IPS-18a (cell line): ENCODE measurements around the gene C13orf46.

Experiments
- H3K27ac ChIP-seq: one replicate; pipeline ENCODE4 v1.5.1; 2013; ENCODE audit warnings: low read length
- H3K27me3 ChIP-seq: one replicate; pipeline ENCODE4 v1.6.1; 2013; ENCODE audit warnings: mild to moderate bottlenecking, low read length; ENCODE audit not compliant: control insufficient read depth, insufficient read depth
- H3K36me3 ChIP-seq: one replicate; pipeline ENCODE4 v1.6.1; 2013; ENCODE audit warnings: low read depth, low read length; ENCODE audit not compliant: control insufficient read depth
- H3K4me1 ChIP-seq: one replicate; pipeline ENCODE4 v1.6.1; 2013; ENCODE audit warnings: low read depth, low read length; ENCODE audit not compliant: control insufficient read depth
- H3K4me3 ChIP-seq: one replicate; pipeline ENCODE4 v1.5.1; 2013; ENCODE audit warnings: low read length
- H3K9ac ChIP-seq: one replicate; pipeline ENCODE4 v1.6.1; 2013; ENCODE audit warnings: mild to moderate bottlenecking, low read length, moderate library complexity
- H3K9me3 ChIP-seq: one replicate; pipeline ENCODE4 v1.6.1; 2013; ENCODE audit warnings: low read depth, low read length; ENCODE audit not compliant: control insufficient read depth

The C13orf46 gene

GRCh38 chr13:113927661-113928581 lies 46.0 kb downstream of the C13orf46 start:
- H3K4me3 ChIP-seq, result no peak overlapping the region
- H3K27me3 ChIP-seq, result no peaks in the 10 kb centered on the region
- no peaks in the 10 kb centered on the region for H3K4me1 ChIP-seq
- H3K27ac ChIP-seq, result no peak overlapping the region
- H3K36me3 ChIP-seq, result no peaks in the 10 kb centered on the region
- H3K9ac ChIP-seq, result no peak overlapping the region
- H3K9me3 ChIP-seq, result no peaks in the 10 kb centered on the region

GRCh38 chr13:113926951-113927660 lies 46.8 kb downstream of the C13orf46 start:
- H3K27me3 ChIP-seq, result no peaks in the 10 kb centered on the region
- no peak overlapping the region for H3K4me3 ChIP-seq
- no peaks in the 10 kb centered on the region for H3K9me3 ChIP-seq
- H3K36me3 ChIP-seq, result no peaks in the 10 kb centered on the region
- no peak overlapping the region for H3K27ac ChIP-seq
- no peaks in the 10 kb centered on the region for H3K4me1 ChIP-seq
- no peak overlapping the region for H3K9ac ChIP-seq

- Histone ChIP-seq H3K9ac (no peak overlapping the region), H3K27me3 (no peaks in the 10 kb centered on the region), H3K36me3 (no peaks in the 10 kb centered on the region), H3K9me3 (peaks cover 3% of the 10 kb centered on the region), H3K4me1 (no peaks in the 10 kb centered on the region), H3K4me3 (no peak overlapping the region), H3K27ac (no peak overlapping the region)
These were observed 47.5 kb downstream of the C13orf46 start for GRCh38 chr13:113926301-113926761.

GRCh38 chr13:113924184-113924901 lies 49.5 kb downstream of the C13orf46 start:
- H3K4me3 ChIP-seq, result no peak overlapping the region
- no peaks in the 10 kb centered on the region for H3K4me1 ChIP-seq
- H3K9ac ChIP-seq, result no peak overlapping the region
- no peaks in the 10 kb centered on the region for H3K27me3 ChIP-seq
- no peak overlapping the region for H3K27ac ChIP-seq
- no peaks in the 10 kb centered on the region for H3K36me3 ChIP-seq
- peaks cover 3% of the 10 kb centered on the region for H3K9me3 ChIP-seq

- H3K27ac ChIP-seq, result no peak overlapping the region
- no peaks in the 10 kb centered on the region for H3K36me3 ChIP-seq
- H3K27me3 ChIP-seq, result no peaks in the 10 kb centered on the region
- H3K4me1 ChIP-seq, result no peaks in the 10 kb centered on the region
- no peak overlapping the region for H3K9ac ChIP-seq
- peaks cover 3% of the 10 kb centered on the region for H3K9me3 ChIP-seq
- H3K4me3 ChIP-seq, result no peak overlapping the region
These were observed 50.4 kb downstream of the C13orf46 start for GRCh38 chr13:113923376-113924063.

- H3K9me3 ChIP-seq, result peaks cover 3% of the 10 kb centered on the region
- H3K36me3 ChIP-seq, result no peaks in the 10 kb centered on the region
- H3K27ac ChIP-seq, result no peak overlapping the region
- no peak overlapping the region for H3K4me3 ChIP-seq
- H3K27me3 ChIP-seq, result no peaks in the 10 kb centered on the region
- H3K9ac ChIP-seq, result no peak overlapping the region
- no peaks in the 10 kb centered on the region for H3K4me1 ChIP-seq
These were observed 51.3 kb downstream of the C13orf46 start for GRCh38 chr13:113922412-113923118.

GRCh38 chr13:113921763-113922162 lies 52.1 kb downstream of the C13orf46 start:
- Histone ChIP-seq H3K4me3 (no peak overlapping the region), H3K9ac (no peak overlapping the region), H3K9me3 (peaks cover 3% of the 10 kb centered on the region), H3K27ac (no peak overlapping the region), H3K27me3 (no peaks in the 10 kb centered on the region), H3K4me1 (no peaks in the 10 kb centered on the region), H3K36me3 (no peaks in the 10 kb centered on the region)

GRCh38 chr13:113920606-113921286 lies 53.1 kb downstream of the C13orf46 start:
- no peak overlapping the region for H3K27ac ChIP-seq
- no peak overlapping the region for H3K4me3 ChIP-seq
- no peaks in the 10 kb centered on the region for H3K4me1 ChIP-seq
- H3K9ac ChIP-seq, result no peak overlapping the region
- H3K9me3 ChIP-seq, result peaks cover 3% of the 10 kb centered on the region
- no peaks in the 10 kb centered on the region for H3K36me3 ChIP-seq
- no peaks in the 10 kb centered on the region for H3K27me3 ChIP-seq

- Histone ChIP-seq H3K4me3 (no peak overlapping the region), H3K4me1 (no peaks in the 10 kb centered on the region), H3K9me3 (peaks cover 3% of the 10 kb centered on the region), H3K9ac (no peak overlapping the region), H3K27ac (no peak overlapping the region), H3K36me3 (no peaks in the 10 kb centered on the region), H3K27me3 (no peaks in the 10 kb centered on the region)
These were observed 53.9 kb downstream of the C13orf46 start for GRCh38 chr13:113919761-113920559.
